K562 (cell line): ENCODE results near the gene RAB31. TPM values are rescaled to one million over a fixed set of nuclear protein-coding genes. Genes with fewer than 3 reads are reported as not detected.

Source experiments
- ADNP ChIP-seq: fragments of 200-800 bp; sonication (Bioruptor generic); IDR thresholded peaks from 2 replicates; pipeline ENCODE4 v1.6.1; 2016; ENCODE audit warnings: missing genetic modification characterization, missing compliant biosample characterization
- CXXC5 ChIP-seq: fragments of 250-450 bp; sonication (Bioruptor Pico); IDR thresholded peaks from 2 replicates; pipeline ENCODE4 v1.8.0; 2022; ENCODE audit warnings: inconsistent platforms, mild to moderate bottlenecking, moderate library complexity
- ELF1 ChIP-seq: fragments of 200-800 bp; sonication (Bioruptor generic); IDR thresholded peaks from 2 replicates; pipeline ENCODE4 v1.6.1; 2016; ENCODE audit warnings: missing genetic modification characterization, missing compliant biosample characterization
- ELF4 ChIP-seq: fragments of 450-650 bp; formaldehyde crosslinking; IDR thresholded peaks from 2 replicates; pipeline ENCODE4 v1.4.0; 2022; ENCODE audit warnings: missing genetic modification characterization
- EP300 ChIP-seq: IDR thresholded peaks from 2 replicates; pipeline ENCODE4 v1.6.1; 2012; ENCODE audit warnings: low read length, improper control_type of control experiment
- FOXM1 ChIP-seq, 2 experiments: fragments of 450-650 bp in 1 of 2; sonication (generic) in 1 of 2; formaldehyde crosslinking in 1 of 2; IDR thresholded peaks; 2 replicates each; pipeline versions ENCODE4 v1.6.1 to v1.9.0; 2017 to 2022; ENCODE audit warnings: low read depth in 2 of 2, mild to moderate bottlenecking in 2 of 2, missing genetic modification reagents in 1 of 2, moderate library complexity in 1 of 2
- MECOM ChIP-seq: fragments of 250-450 bp; sonication (Bioruptor Pico); IDR thresholded peaks from 2 replicates; pipeline ENCODE4 v1.8.0; 2022; ENCODE audit warnings: inconsistent platforms
- MEF2A ChIP-seq: IDR thresholded peaks from 2 replicates; pipeline ENCODE4 v1.6.1; 2011; ENCODE audit warnings: low read depth, mild to moderate bottlenecking, low read length, moderate library complexity; ENCODE audit not compliant: control insufficient read depth
- PKNOX1 ChIP-seq: fragments of 450-650 bp; IDR thresholded peaks from 2 replicates; pipeline ENCODE4 v1.6.1; 2016
- RBM15 ChIP-seq: fragments of 200-400 bp; formaldehyde crosslinking; IDR thresholded peaks from 2 replicates; pipeline ENCODE4 v1.6.1; 2018; ENCODE audit warnings: mild to moderate bottlenecking, low read length, moderate library complexity; ENCODE audit not compliant: insufficient read depth
- SLC30A9 ChIP-seq: fragments of 250-450 bp; sonication (Bioruptor Pico); IDR thresholded peaks from 2 replicates; pipeline ENCODE4 v1.8.0; 2022; ENCODE audit warnings: mild to moderate bottlenecking, moderate library complexity
- SMAD3 ChIP-seq: fragments of 450-650 bp; formaldehyde crosslinking; conservative IDR thresholded peaks from 2 replicates; pipeline ENCODE4 v1.4.0; 2020; ENCODE audit warnings: mild to moderate bottlenecking
- SUPT5H ChIP-seq: fragments of 450-650 bp; IDR thresholded peaks from 2 replicates; pipeline ENCODE4 v1.6.1; 2016
- TCF7L2 ChIP-seq: fragments of 150-350 bp; IDR thresholded peaks from 2 replicates; pipeline ENCODE4 v1.6.1; 2016; ENCODE audit warnings: low read depth, mild to moderate bottlenecking, low read length, moderate library complexity
- ZBTB7A ChIP-seq: IDR thresholded peaks from 2 replicates; pipeline ENCODE4 v1.6.1; 2011; ENCODE audit warnings: low read depth, mild to moderate bottlenecking, low read length, moderate library complexity, borderline replicate concordance; ENCODE audit not compliant: control insufficient read depth
- ZNF778 ChIP-seq: fragments of 450-650 bp; formaldehyde crosslinking; IDR thresholded peaks from 2 replicates; pipeline ENCODE4 v1.4.0; 2020; ENCODE audit warnings: mild to moderate bottlenecking, moderate library complexity
- polyA plus RNA-seq, 8 experiments: library from polyadenylated mRNA; depleted of rRNA in 4 of 8; stranded (reverse) in 5 of 8; unstranded in 3 of 8; fragments of >200 nt; fragmentation: Nextera tagmentation in 2 of 8; fragmentation: Illumina TruSeq in 1 of 8; extraction: Ambion mirVana in 2 of 8; extraction: Trizol in 1 of 8; gene quantifications; 2 replicates each; pipeline versions ENCODE4 v1.2.1 to v1.2.3, GENCODE V29; 2011 to 2014; ENCODE audit warnings: inconsistent platforms in 1 of 8, missing spikeins in 1 of 8
- total RNA-seq, 7 experiments: library from RNA; depleted of rRNA in 6 of 7; stranded (reverse); fragments of >200 nt in 6 of 7; fragmentation: Illumina TruSeq in 2 of 7; extraction: Trizol in 2 of 7; gene quantifications; 2 replicates each; pipeline versions ENCODE4 v1.2.1 to v1.2.3, GENCODE V29; 2011 to 2021; ENCODE audit warnings: low replicate concordance in 1 of 7
- TF ChIP-seq, protein P1 (sequence below): sonication (generic); formaldehyde crosslinking; IDR thresholded peaks from 2 replicates; pipeline ENCODE4 v1.5.0; 2020; ENCODE audit warnings: missing genetic modification reagents
- TF ChIP-seq, protein P2 (sequence below): IDR thresholded peaks from 2 replicates; pipeline ENCODE4 v1.6.1; 2012; ENCODE audit warnings: low read depth, low read length, improper control_type of control experiment, borderline replicate concordance
- TF ChIP-seq, protein P3 (sequence below), 2 experiments: fragments of 450-650 bp in 1 of 2; sonication (generic) in 1 of 2; formaldehyde crosslinking in 1 of 2; IDR thresholded peaks in 1 of 2; conservative IDR thresholded peaks in 1 of 2; 2 replicates each; pipeline versions ENCODE4 v1.6.1 to v1.8.1; 2016 to 2023; ENCODE audit warnings: mild to moderate bottlenecking in 2 of 2, moderate library complexity in 2 of 2, inconsistent platforms in 1 of 2, missing genetic modification reagents in 1 of 2

The RAB31 gene
- total and polyA plus RNA-seq, 9 of the 15 experiments (the other 6 are each of a cell fraction or from before 2014, with no cell fraction given), result 20.7 to 70.4 (median 41.3) TPM

DNA sequence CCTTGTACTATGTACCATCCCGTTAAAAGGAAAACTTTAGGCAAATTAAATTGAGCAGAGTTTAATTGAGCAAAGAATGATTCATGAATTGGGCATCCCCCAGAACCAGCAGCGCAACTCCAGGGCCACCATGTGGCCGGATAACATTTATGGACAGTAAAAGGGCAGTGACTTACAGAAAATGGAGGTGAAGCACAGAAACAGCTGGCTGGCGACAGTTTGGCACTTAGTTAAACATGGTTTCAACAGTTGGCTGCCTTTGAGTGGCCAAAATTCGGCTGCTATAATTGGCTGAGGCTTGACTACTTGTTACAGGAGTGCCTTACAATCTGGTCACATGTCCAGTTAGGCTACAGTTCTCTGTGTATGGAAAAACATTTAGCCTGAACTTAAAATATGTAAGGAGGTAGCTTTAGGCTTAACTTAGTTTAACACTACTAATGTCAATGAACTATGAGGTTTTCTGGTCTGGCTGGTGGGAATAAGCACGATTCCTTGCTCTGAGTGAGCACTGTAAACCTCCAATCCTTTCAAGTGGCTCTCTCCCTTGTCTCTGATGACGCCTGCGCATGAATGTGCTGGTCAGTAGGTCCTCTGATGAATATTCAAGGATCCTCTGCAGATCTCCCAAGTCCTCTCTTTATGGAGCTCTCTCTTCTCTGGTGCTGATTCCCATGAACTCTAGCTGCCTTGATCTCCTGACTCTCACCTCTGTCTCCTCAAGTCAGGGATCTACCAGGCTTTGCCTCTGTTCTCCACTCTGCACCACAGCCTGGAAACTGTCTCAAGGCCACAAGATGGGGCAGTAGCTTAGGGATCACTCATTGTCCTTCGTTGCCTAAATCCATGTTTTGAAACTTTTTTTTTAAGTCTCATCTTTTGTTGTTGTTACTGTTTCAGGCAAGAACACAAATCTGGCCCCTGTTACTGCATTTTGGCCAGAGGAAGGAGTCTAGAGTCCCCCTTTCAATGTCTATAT lies 24.4 kb upstream of the RAB31 start (continued):
- TF ChIP-seq SMAD3, result peak; percentile 4; the same call in 1 of the 2 replicates
- TF ChIP-seq, protein P1, sequence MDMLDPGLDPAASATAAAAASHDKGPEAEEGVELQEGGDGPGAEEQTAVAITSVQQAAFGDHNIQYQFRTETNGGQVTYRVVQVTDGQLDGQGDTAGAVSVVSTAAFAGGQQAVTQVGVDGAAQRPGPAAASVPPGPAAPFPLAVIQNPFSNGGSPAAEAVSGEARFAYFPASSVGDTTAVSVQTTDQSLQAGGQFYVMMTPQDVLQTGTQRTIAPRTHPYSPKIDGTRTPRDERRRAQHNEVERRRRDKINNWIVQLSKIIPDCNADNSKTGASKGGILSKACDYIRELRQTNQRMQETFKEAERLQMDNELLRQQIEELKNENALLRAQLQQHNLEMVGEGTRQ (CRISPR knock-in tag), result peak; percentile 50
- no peak for TF ChIP-seq ELF1 (tag)
- TF ChIP-seq, protein P2, sequence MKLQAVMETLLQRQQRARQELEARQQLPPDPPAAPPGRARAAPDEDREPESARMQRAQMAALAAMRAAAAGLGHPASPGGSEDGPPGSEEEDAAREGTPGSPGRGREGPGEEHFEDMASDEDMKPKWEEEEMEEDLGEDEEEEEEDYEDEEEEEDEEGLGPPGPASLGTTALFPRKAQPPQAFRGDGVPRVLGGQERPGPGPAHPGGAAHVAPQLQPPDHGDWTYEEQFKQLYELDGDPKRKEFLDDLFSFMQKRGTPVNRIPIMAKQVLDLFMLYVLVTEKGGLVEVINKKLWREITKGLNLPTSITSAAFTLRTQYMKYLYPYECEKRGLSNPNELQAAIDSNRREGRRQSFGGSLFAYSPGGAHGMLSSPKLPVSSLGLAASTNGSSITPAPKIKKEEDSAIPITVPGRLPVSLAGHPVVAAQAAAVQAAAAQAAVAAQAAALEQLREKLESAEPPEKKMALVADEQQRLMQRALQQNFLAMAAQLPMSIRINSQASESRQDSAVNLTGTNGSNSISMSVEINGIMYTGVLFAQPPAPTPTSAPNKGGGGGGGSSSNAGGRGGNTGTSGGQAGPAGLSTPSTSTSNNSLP, result peak; percentile 47; the same call in 1 of the 2 replicates
- no peak for TF ChIP-seq PKNOX1
- no peak for TF ChIP-seq SUPT5H
- no peak for TF ChIP-seq MEF2A
- TF ChIP-seq ZBTB7A, result no peak
- TF ChIP-seq ZNF778 (CRISPR knock-in tag), result no peak
- TF ChIP-seq ADNP (tag), result no peak
- TF ChIP-seq RBM15, result no peak
- 0 out of 2 replicates have a peak, but pooled peaks have one; percentile 15 for TF ChIP-seq EP300
- TF ChIP-seq, protein P3, sequence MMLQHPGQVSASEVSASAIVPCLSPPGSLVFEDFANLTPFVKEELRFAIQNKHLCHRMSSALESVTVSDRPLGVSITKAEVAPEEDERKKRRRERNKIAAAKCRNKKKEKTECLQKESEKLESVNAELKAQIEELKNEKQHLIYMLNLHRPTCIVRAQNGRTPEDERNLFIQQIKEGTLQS (IDR thresholded peaks at IDR 0.05), result 0 out of 2 replicates have a peak, but pooled peaks have one; percentile 11
- TF ChIP-seq, protein P3 (CRISPR knock-in tag; conservative IDR thresholded peaks at IDR 0.05), result no peak
- TF ChIP-seq MECOM (CRISPR knock-in tag), result 0 out of 2 replicates have a peak, but pooled peaks have one; percentile 19
- peak; percentile 15; the same call in 1 of the 2 replicates for TF ChIP-seq CXXC5 (CRISPR knock-in tag)
- peak; percentile 43; the same call in 1 of the 2 replicates for TF ChIP-seq ELF4
- no peak for TF ChIP-seq SLC30A9
- TF ChIP-seq TCF7L2, result no peak
- TF ChIP-seq FOXM1 (IDR thresholded peaks at IDR 0.05; ENCODE audit: low read depth), result no peak
- TF ChIP-seq FOXM1 (CRISPR knock-in tag; IDR thresholded peaks at IDR 0.05; ENCODE audit: low read depth), result no peak
